ENCODE measurements around the gene DCP1A.

DNA sequence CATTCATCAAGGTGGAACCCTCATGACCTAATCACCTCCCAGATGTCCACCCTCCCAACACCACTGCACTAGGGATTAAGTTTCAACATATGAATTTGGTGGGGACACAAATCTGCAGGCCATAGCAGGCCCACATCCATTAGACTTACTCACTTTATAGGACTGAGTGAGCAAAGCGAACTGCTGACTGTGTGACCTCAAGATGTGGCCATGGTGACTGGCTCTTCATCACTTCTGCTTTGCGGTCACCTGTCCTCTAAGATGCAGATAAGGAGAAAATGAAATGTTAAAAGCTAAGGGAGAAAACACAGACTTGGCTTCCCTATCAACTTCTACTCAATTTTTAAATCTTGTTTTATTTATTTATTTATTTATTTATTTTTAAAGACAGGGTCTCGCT, 14.5 kb upstream of the DCP1A start:
- TF ChIP-seq POLR2AphosphoS5 (IDR thresholded peaks at IDR 0.05; ENCODE audit: low read depth): no peak
- no peak for TF ChIP-seq EZH2phosphoT487 (IDR thresholded peaks at IDR 0.05; ENCODE audit: unreplicated experiment)

All from GM23338 (cell line).